ENCODE results near the gene PNLDC1.
"Not testable (repeated sequence)": the region's sequence is repeated elsewhere in the genome, so short reads cannot be mapped to it uniquely, and the experiment has no call there.

The PNLDC1 gene

GRCh38 chr6:159823953-159824352, 23.9 kb downstream of the PNLDC1 start:
- H3K36me3 ChIP-seq: no peaks in the 10 kb centered on the region
- peaks cover 9% of the 10 kb centered on the region for H3K27me3 ChIP-seq
- H3K27ac ChIP-seq: no peak overlapping the region
- no peak for TF ChIP-seq CTCF (IDR thresholded peaks at IDR 0.05)
- H3K9me3 ChIP-seq: no peaks in the 10 kb centered on the region
- no peak overlapping the region for H3K4me3 ChIP-seq (ENCODE audit: low read depth in 1 of 2, low read length in 1 of 2)
- H3K4me1 ChIP-seq (ENCODE audit: control insufficient read depth in 1 of 2, insufficient read depth in 1 of 2, low read depth in 1 of 2, low read length in 1 of 2): peaks cover 20 to 21% of the 10 kb centered on the region in 2 experiments

- not testable (repeated sequence) for H3K36me3 ChIP-seq; H3K4me3 ChIP-seq (ENCODE audit: low read depth in 1 of 2, low read length in 1 of 2); H3K9me3 ChIP-seq; H3K27me3 ChIP-seq; H3K27ac ChIP-seq
- peaks cover 20 to 23% of the 10 kb centered on the region in 2 experiments for H3K4me1 ChIP-seq (ENCODE audit: control insufficient read depth in 1 of 2, insufficient read depth in 1 of 2, low read depth in 1 of 2, low read length in 1 of 2)
Observed at GRCh38 chr6:159824690-159825089, 24.6 kb downstream of the PNLDC1 start.

GRCh38 chr6:159826004-159826403, 25.9 kb downstream of the PNLDC1 start:
- no peaks in the 10 kb centered on the region for H3K9me3 ChIP-seq
- no peak overlapping the region for H3K27ac ChIP-seq
- peaks cover 7 to 12% of the 10 kb centered on the region in 2 experiments for H3K4me1 ChIP-seq (ENCODE audit: control insufficient read depth in 1 of 2, insufficient read depth in 1 of 2, low read depth in 1 of 2, low read length in 1 of 2)
- H3K27me3 ChIP-seq: no peaks in the 10 kb centered on the region
- no peak overlapping the region for H3K4me3 ChIP-seq (ENCODE audit: low read depth in 1 of 2, low read length in 1 of 2)
- TF ChIP-seq CTCF (IDR thresholded peaks at IDR 0.05): no peak
- no peaks in the 10 kb centered on the region for H3K36me3 ChIP-seq

- Histone ChIP-seq H3K4me1 (ENCODE audit: control insufficient read depth in 1 of 2, insufficient read depth in 1 of 2, low read depth in 1 of 2, low read length in 1 of 2) (peaks cover 0 to 6% of the 10 kb centered on the region in 2 experiments), H3K9me3 (no peaks in the 10 kb centered on the region), H3K27me3 (no peaks in the 10 kb centered on the region), H3K36me3 (no peaks in the 10 kb centered on the region), H3K4me3 (ENCODE audit: low read depth in 1 of 2, low read length in 1 of 2) (no peak overlapping the region), H3K27ac (no peak overlapping the region)
- TF ChIP-seq CTCF (IDR thresholded peaks at IDR 0.05): no peak
Observed at GRCh38 chr6:159826968-159827647, 27.0 kb downstream of the PNLDC1 start.

- Histone ChIP-seq H3K27me3 (no peaks in the 10 kb centered on the region), H3K27ac (no peak overlapping the region), H3K9me3 (no peaks in the 10 kb centered on the region), H3K36me3 (no peaks in the 10 kb centered on the region), H3K4me3 (ENCODE audit: low read depth in 1 of 2, low read length in 1 of 2) (no peak overlapping the region), H3K4me1 (ENCODE audit: control insufficient read depth in 1 of 2, insufficient read depth in 1 of 2, low read depth in 1 of 2, low read length in 1 of 2) (peaks cover 0 to 6% of the 10 kb centered on the region in 2 experiments)
- no peak for TF ChIP-seq CTCF (IDR thresholded peaks at IDR 0.05)
Observed at GRCh38 chr6:159828074-159828473, 28.0 kb downstream of the PNLDC1 start.

GRCh38 chr6:159829526-159829925, 29.4 kb downstream of the PNLDC1 start:
- peaks cover 0 to 6% of the 10 kb centered on the region in 2 experiments for H3K4me1 ChIP-seq (ENCODE audit: control insufficient read depth in 1 of 2, insufficient read depth in 1 of 2, low read depth in 1 of 2, low read length in 1 of 2)
- H3K9me3 ChIP-seq: no peaks in the 10 kb centered on the region
- TF ChIP-seq CTCF (IDR thresholded peaks at IDR 0.05): no peak
- no peak overlapping the region for H3K27ac ChIP-seq
- H3K36me3 ChIP-seq: no peaks in the 10 kb centered on the region
- H3K27me3 ChIP-seq: no peaks in the 10 kb centered on the region
- no peak overlapping the region for H3K4me3 ChIP-seq (ENCODE audit: low read depth in 1 of 2, low read length in 1 of 2)

Data from neutrophil (primary cell).